ENCODE measurements around the gene OSBPL5.

The OSBPL5 gene

GRCh38 chr11:3104961-3105790 is 59.9 kb downstream of the OSBPL5 start:
- peaks cover 93% of the 10 kb centered on the region for H3K36me3 Mint-ChIP-seq (ENCODE audit: low read depth)
- no peak overlapping the region for H3K27ac Mint-ChIP-seq
- H3K9me3 Mint-ChIP-seq: no peaks in the 10 kb centered on the region
- no peaks in the 10 kb centered on the region for H3K27me3 Mint-ChIP-seq
- H3K4me3 Mint-ChIP-seq: no peak overlapping the region
- peaks cover 25% of the 10 kb centered on the region for H3K4me1 Mint-ChIP-seq (ENCODE audit: low read depth)
- intact Hi-C loops (cut with micrococcal nuclease): no loop called here

- Mint-ChIP-seq H3K36me3 (ENCODE audit: low read depth) (peaks cover 93% of the 10 kb centered on the region), H3K27me3 (no peaks in the 10 kb centered on the region), H3K4me3 (no peak overlapping the region), H3K4me1 (ENCODE audit: low read depth) (peaks cover 21% of the 10 kb centered on the region), H3K27ac (no peak overlapping the region), H3K9me3 (no peaks in the 10 kb centered on the region)
- intact Hi-C loops (cut with micrococcal nuclease): no loop called here
Observed at GRCh38 chr11:3104051-3104714, 60.9 kb downstream of the OSBPL5 start.

DNA sequence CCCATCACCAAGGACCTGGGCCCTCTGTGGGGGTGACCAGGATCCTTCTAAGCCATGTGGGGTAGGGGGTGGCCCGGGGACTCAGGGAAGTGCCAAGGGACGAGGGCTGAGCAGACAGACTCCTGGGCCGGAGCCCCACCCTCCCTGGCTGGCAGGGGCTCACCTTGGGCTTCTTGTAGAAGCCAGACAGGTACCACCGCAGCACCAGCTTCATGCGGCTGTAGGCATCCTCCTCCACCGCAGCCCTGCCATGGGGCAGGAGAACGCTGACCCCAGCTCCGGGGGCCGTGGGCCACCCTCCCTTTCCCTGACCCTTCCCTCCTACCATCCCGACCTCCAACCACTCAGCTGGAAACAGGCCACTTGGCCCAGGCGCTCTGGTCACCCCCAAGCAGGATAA is 62.0 kb downstream of the OSBPL5 start:
- intact Hi-C loops (cut with micrococcal nuclease): no loop called here
- Mint-ChIP-seq H3K4me3 (no peak overlapping the region), H3K27ac (no peak overlapping the region), H3K27me3 (no peaks in the 10 kb centered on the region), H3K36me3 (ENCODE audit: low read depth) (peaks cover 93% of the 10 kb centered on the region), H3K9me3 (no peaks in the 10 kb centered on the region), H3K4me1 (ENCODE audit: low read depth) (peaks cover 21% of the 10 kb centered on the region)

GRCh38 chr11:3102641-3102921 is 62.5 kb downstream of the OSBPL5 start:
- no peak overlapping the region for H3K4me3 Mint-ChIP-seq
- peaks cover 93% of the 10 kb centered on the region for H3K36me3 Mint-ChIP-seq (ENCODE audit: low read depth)
- intact Hi-C loops (cut with micrococcal nuclease): no loop called here
- peaks cover 21% of the 10 kb centered on the region for H3K4me1 Mint-ChIP-seq (ENCODE audit: low read depth)
- H3K9me3 Mint-ChIP-seq: no peaks in the 10 kb centered on the region
- H3K27ac Mint-ChIP-seq: no peak overlapping the region
- no peaks in the 10 kb centered on the region for H3K27me3 Mint-ChIP-seq

GRCh38 chr11:3101921-3102640 is 63.0 kb downstream of the OSBPL5 start:
- intact Hi-C loops (cut with micrococcal nuclease): no loop called here
- no peaks in the 10 kb centered on the region for H3K27me3 Mint-ChIP-seq
- H3K9me3 Mint-ChIP-seq: no peaks in the 10 kb centered on the region
- H3K27ac Mint-ChIP-seq: peak overlapping the region; percentile 59
- H3K4me3 Mint-ChIP-seq: no peak overlapping the region
- peaks cover 93% of the 10 kb centered on the region for H3K36me3 Mint-ChIP-seq (ENCODE audit: low read depth)
- peaks cover 21% of the 10 kb centered on the region for H3K4me1 Mint-ChIP-seq (ENCODE audit: low read depth)

GRCh38 chr11:3099178-3099577 is 65.9 kb downstream of the OSBPL5 start:
- Mint-ChIP-seq H3K4me3 (no peak overlapping the region), H3K9me3 (no peaks in the 10 kb centered on the region), H3K4me1 (ENCODE audit: low read depth) (peaks cover 21% of the 10 kb centered on the region), H3K27ac (no peak overlapping the region), H3K36me3 (ENCODE audit: low read depth) (peaks cover 93% of the 10 kb centered on the region), H3K27me3 (no peaks in the 10 kb centered on the region)
- intact Hi-C loops (cut with micrococcal nuclease): no loop called here

GRCh38 chr11:3096909-3097530 is 68.1 kb downstream of the OSBPL5 start:
- H3K9me3 Mint-ChIP-seq: no peaks in the 10 kb centered on the region
- peak overlapping the region; percentile 29 for H3K27ac Mint-ChIP-seq
- peaks cover 21% of the 10 kb centered on the region for H3K4me1 Mint-ChIP-seq (ENCODE audit: low read depth)
- H3K27me3 Mint-ChIP-seq: no peaks in the 10 kb centered on the region
- H3K4me3 Mint-ChIP-seq: no peak overlapping the region
- intact Hi-C loops (cut with micrococcal nuclease): no loop called here
- peaks cover 94% of the 10 kb centered on the region for H3K36me3 Mint-ChIP-seq (ENCODE audit: low read depth)

DNA sequence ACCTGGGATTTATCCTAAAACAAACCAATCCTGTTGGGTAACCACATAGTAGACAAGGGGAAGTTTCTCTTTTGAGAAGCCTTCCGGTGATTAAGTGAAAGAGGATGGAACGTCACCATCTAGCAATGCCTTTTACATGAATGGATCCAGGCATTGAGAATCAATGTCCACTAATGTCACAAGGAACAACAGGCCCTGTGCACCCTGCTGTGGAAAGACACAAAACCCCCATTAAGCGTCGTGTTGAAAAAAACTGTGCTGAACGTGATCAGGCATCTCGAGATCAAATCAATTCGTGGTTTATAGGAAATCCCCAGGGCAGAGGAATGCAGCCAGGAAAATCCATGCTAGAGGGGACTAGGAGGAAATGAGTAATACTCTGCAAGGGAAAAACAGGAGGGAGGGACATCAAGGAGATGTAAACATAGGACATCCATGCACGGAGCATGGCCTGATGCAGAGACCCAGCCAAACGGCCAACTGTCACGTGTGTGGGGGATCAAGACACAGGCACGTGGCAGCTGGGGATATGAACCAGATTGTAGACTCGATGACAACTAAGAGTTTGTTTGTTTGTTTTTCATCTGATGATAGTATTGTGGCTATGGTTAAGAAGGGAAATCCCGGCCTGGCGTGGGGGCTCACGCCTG is 69.3 kb downstream of the OSBPL5 start:
- peaks cover 95% of the 10 kb centered on the region for H3K36me3 Mint-ChIP-seq (ENCODE audit: low read depth)

DNA sequence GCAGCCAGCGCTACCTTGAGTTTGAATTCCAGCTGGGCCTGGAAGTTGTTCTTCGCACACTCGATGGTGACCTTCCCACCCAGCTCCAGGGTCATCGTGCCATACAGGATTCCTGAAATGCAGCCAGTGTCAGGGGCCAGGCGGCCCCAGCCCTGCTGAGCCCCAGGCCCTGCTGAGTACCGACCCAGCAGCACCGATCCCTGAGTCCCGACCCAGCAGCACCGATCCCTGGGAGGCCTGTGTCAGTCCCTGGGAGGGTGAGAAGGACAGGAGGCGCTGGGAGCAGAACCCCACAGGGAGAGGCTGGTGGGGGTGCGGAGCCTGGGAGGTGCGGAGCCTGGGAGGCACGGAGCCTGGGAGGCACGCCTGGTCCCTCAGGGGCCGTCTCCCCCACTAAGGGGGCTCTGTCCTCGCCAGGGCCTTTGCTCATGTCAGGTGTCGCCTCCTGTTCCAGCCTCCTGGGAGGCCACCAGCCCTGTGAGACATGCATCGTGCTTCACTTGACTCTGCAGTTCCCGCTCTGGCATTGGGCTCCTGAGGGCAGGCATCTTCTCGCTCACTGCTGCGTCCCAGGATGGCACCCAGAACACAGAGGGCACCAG is 70.8 kb downstream of the OSBPL5 start:
- Mint-ChIP-seq H3K36me3 (ENCODE audit: low read depth) (peaks cover 100% of the 10 kb centered on the region), H3K4me1 (ENCODE audit: low read depth) (peaks cover 7% of the 10 kb centered on the region), H3K27me3 (no peaks in the 10 kb centered on the region), H3K9me3 (no peaks in the 10 kb centered on the region), H3K27ac (peak overlapping the region; percentile 26), H3K4me3 (no peak overlapping the region)
- intact Hi-C loops (cut with micrococcal nuclease): no loop called here

More for the DNA sequence above, 69.3 kb downstream of the OSBPL5 start:
- intact Hi-C loops (cut with micrococcal nuclease): no loop called here
- Mint-ChIP-seq H3K27ac (no peak overlapping the region), H3K9me3 (no peaks in the 10 kb centered on the region), H3K27me3 (no peaks in the 10 kb centered on the region), H3K4me3 (no peak overlapping the region), H3K4me1 (ENCODE audit: low read depth) (peaks cover 12% of the 10 kb centered on the region)

GRCh38 chr11:3093281-3094191 is 71.6 kb downstream of the OSBPL5 start:
- H3K36me3 Mint-ChIP-seq (ENCODE audit: low read depth): peaks cover 98% of the 10 kb centered on the region
- peak overlapping the region; percentile 26 for H3K27ac Mint-ChIP-seq
- intact Hi-C loops (cut with micrococcal nuclease): no loop called here
- no peak overlapping the region for H3K4me3 Mint-ChIP-seq
- H3K9me3 Mint-ChIP-seq: no peaks in the 10 kb centered on the region
- H3K27me3 Mint-ChIP-seq: no peaks in the 10 kb centered on the region
- H3K4me1 Mint-ChIP-seq (ENCODE audit: low read depth): peaks cover 11% of the 10 kb centered on the region

- Mint-ChIP-seq H3K27me3 (no peaks in the 10 kb centered on the region), H3K4me1 (ENCODE audit: low read depth) (peaks cover 18% of the 10 kb centered on the region), H3K9me3 (no peaks in the 10 kb centered on the region), H3K4me3 (no peak overlapping the region), H3K27ac (no peak overlapping the region), H3K36me3 (ENCODE audit: low read depth) (peaks cover 97% of the 10 kb centered on the region)
- intact Hi-C loops (cut with micrococcal nuclease): loop anchor here (1.0 kb wide), 1 partner anchor 55 kb away; no protein-coding TSS in a partner anchor
Observed at GRCh38 chr11:3092603-3093141, 72.4 kb downstream of the OSBPL5 start.

DNA sequence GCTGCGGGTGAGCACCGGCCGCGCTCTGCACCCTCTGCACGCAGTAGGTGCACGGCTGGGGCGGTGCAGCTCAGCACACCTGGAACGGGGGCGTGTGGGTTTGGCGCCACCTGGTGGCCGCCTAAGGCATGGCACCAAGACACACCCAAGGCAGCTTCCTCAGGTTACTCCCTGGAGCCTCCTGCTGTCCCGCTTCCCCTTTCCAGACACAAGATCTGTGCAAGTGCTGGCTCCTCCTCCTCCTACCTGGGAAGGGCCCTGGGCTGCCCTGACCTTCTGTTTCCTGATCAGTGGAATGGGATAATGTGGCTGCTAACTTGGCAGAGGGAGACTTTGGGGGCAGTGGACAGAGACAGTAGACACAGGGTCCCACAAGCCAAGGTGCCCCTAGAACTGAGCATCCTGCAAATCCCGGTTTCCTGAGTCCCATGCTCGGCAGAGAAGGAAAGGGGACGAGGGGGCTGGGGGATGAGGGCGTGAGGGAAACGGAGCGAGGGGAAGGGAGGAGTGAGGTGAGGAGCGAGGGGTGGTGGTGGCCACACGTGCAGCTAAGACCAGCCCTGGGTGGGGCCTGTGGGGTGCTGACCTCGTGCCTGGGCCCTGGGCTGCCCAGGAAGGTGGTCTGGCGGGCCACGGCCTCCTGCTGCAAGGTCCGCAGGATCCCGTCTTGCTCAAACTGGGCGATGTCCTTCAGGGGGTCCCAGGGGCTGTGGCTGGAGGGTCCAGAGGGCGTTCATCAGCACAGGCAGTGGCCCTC is 73.1 kb downstream of the OSBPL5 start:
- no peak overlapping the region for H3K27ac Mint-ChIP-seq
- no peak overlapping the region for H3K4me3 Mint-ChIP-seq
- intact Hi-C loops (cut with micrococcal nuclease): loop anchor here (1.0 kb wide), 1 partner anchor 55 kb away; no protein-coding TSS in a partner anchor

More for the DNA sequence above, 73.1 kb downstream of the OSBPL5 start:
- Mint-ChIP-seq H3K27me3 (no peaks in the 10 kb centered on the region), H3K4me1 (ENCODE audit: low read depth) (peaks cover 18% of the 10 kb centered on the region), H3K36me3 (ENCODE audit: low read depth) (peaks cover 97% of the 10 kb centered on the region), H3K9me3 (no peaks in the 10 kb centered on the region)
